HepG2 (cell line): ENCODE results near the gene YBX2. TPM values are rescaled to one million over a fixed set of nuclear protein-coding genes. Genes with fewer than 3 reads are reported as not detected.

ENCODE experiments used
- KDM2A ChIP-seq: sonication (generic); formaldehyde crosslinking; IDR thresholded peaks from 2 replicates; pipeline ENCODE4 v1.4.0; 2020; ENCODE audit warnings: low read depth, missing genetic modification reagents, borderline replicate concordance
- MNT ChIP-seq: fragments of 450-650 bp; IDR thresholded peaks from 2 replicates; pipeline ENCODE4 v1.6.1; 2016
- POLR2AphosphoS5 ChIP-seq: IDR thresholded peaks from 2 replicates; pipeline ENCODE4 v1.6.1; 2012; ENCODE audit warnings: low read depth, low read length
- SMAD1 ChIP-seq: sonication (generic); formaldehyde crosslinking; IDR thresholded peaks from 2 replicates; pipeline ENCODE4 v1.4.0; 2020; ENCODE audit warnings: missing genetic modification reagents, low read depth, mild to moderate bottlenecking, borderline replicate concordance
- ZHX1 ChIP-seq: sonication (generic); formaldehyde crosslinking; IDR thresholded peaks from 2 replicates; pipeline ENCODE4 v1.8.1; 2022; ENCODE audit warnings: low read depth, mild to moderate bottlenecking, missing genetic modification reagents
- ZNF251 ChIP-seq: sonication (generic); formaldehyde crosslinking; IDR thresholded peaks from 2 replicates; pipeline ENCODE4 v1.9.0; 2021; ENCODE audit warnings: mild to moderate bottlenecking, missing genetic modification reagents
- ZNF281 ChIP-seq: sonication (generic); formaldehyde crosslinking; IDR thresholded peaks from 2 replicates; pipeline ENCODE4 v1.4.0; 2020; ENCODE audit warnings: missing genetic modification reagents, borderline replicate concordance
- ZNF501 ChIP-seq: sonication (generic); formaldehyde crosslinking; IDR thresholded peaks from 2 replicates; pipeline ENCODE4 v1.5.1; 2020; ENCODE audit warnings: mild to moderate bottlenecking, moderate library complexity, missing genetic modification reagents
- ZUFSP ChIP-seq: sonication (generic); formaldehyde crosslinking; IDR thresholded peaks from 2 replicates; pipeline ENCODE4 v1.9.0; 2021; ENCODE audit warnings: missing genetic modification reagents, mild to moderate bottlenecking, borderline replicate concordance
- polyA plus RNA-seq, 8 experiments: library from polyadenylated mRNA; depleted of rRNA in 3 of 8; stranded (reverse) in 7 of 8; unstranded in 1 of 8; fragments of >200 nt; fragmentation: Illumina TruSeq in 4 of 8; extraction: Trizol in 4 of 8; gene quantifications; 2 replicates each; pipeline versions ENCODE4 v1.2.1 to v1.2.3, GENCODE V29; 2011 to 2016; ENCODE audit warnings: low read depth in 4 of 8, missing spikeins in 1 of 8, mixed read lengths in 1 of 8; ENCODE audit not compliant: insufficient read depth in 1 of 8
- total RNA-seq, 5 experiments: library from RNA; depleted of rRNA; stranded (reverse); fragments of >200 nt; fragmentation: Illumina TruSeq; extraction: Trizol; gene quantifications; 2 replicates each; pipeline ENCODE4 v1.2.3, GENCODE V29; 2016; ENCODE audit warnings: low read depth in 1 of 5
- TF ChIP-seq, protein P1 (sequence below): sonication (generic); formaldehyde crosslinking; IDR thresholded peaks from 2 replicates; pipeline ENCODE4 v1.4.0; 2020; ENCODE audit warnings: missing genetic modification reagents
- TF ChIP-seq, protein P2 (sequence below): sonication (generic); formaldehyde crosslinking; IDR thresholded peaks from 2 replicates; pipeline ENCODE4 v1.4.0; 2020; ENCODE audit warnings: mild to moderate bottlenecking, missing genetic modification reagents
- TF ChIP-seq, protein P3 (sequence below): sonication (generic); formaldehyde crosslinking; IDR thresholded peaks from 2 replicates; pipeline ENCODE4 v1.4.0; 2020; ENCODE audit warnings: missing genetic modification reagents

YBX2 gene
- total and polyA plus RNA-seq, 2 of the 13 experiments (the other 11 are each of a cell fraction or from before 2014, with no cell fraction given) = 0.12 to 0.22 TPM

GRCh38 chr17:7307686-7308624, 13.5 kb upstream of the YBX2 start (continued):
- no peak for TF ChIP-seq ZUFSP (CRISPR knock-in tag)
- TF ChIP-seq, protein P1, sequence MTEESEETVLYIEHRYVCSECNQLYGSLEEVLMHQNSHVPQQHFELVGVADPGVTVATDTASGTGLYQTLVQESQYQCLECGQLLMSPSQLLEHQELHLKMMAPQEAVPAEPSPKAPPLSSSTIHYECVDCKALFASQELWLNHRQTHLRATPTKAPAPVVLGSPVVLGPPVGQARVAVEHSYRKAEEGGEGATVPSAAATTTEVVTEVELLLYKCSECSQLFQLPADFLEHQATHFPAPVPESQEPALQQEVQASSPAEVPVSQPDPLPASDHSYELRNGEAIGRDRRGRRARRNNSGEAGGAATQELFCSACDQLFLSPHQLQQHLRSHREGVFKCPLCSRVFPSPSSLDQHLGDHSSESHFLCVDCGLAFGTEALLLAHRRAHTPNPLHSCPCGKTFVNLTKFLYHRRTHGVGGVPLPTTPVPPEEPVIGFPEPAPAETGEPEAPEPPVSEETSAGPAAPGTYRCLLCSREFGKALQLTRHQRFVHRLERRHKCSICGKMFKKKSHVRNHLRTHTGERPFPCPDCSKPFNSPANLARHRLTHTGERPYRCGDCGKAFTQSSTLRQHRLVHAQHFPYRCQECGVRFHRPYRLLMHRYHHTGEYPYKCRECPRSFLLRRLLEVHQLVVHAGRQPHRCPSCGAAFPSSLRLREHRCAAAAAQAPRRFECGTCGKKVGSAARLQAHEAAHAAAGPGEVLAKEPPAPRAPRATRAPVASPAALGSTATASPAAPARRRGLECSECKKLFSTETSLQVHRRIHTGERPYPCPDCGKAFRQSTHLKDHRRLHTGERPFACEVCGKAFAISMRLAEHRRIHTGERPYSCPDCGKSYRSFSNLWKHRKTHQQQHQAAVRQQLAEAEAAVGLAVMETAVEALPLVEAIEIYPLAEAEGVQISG (CRISPR knock-in tag) = peak; percentile 28; the same call in 1 of the 2 replicates
- TF ChIP-seq MNT = no peak
- TF ChIP-seq ZNF251 = no peak
- 0 out of 2 replicates have a peak, but pooled peaks have one; percentile 26 for TF ChIP-seq KDM2A
- no peak for TF ChIP-seq ZHX1 (CRISPR knock-in tag)
- TF ChIP-seq ZNF281 = peak; percentile 92
- TF ChIP-seq POLR2AphosphoS5 = no peak
- TF ChIP-seq, protein P2, sequence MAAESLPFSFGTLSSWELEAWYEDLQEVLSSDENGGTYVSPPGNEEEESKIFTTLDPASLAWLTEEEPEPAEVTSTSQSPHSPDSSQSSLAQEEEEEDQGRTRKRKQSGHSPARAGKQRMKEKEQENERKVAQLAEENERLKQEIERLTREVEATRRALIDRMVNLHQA (CRISPR knock-in tag) = no peak
- TF ChIP-seq SMAD1 (CRISPR knock-in tag) = no peak
- TF ChIP-seq, protein P3, sequence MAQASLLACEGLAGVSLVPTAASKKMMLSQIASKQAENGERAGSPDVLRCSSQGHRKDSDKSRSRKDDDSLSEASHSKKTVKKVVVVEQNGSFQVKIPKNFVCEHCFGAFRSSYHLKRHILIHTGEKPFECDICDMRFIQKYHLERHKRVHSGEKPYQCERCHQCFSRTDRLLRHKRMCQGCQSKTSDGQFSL = 0 out of 2 replicates have a peak, but pooled peaks have one; percentile 52
- no peak for TF ChIP-seq ZNF501 (CRISPR knock-in tag)
